Activated naive CD8-positive, alpha-beta T cell treated with anti-CD3 and anti-CD28 coated beads, Interleukin-2, amount 50 U/mL, for 16 hours (primary cell): ENCODE measurements around the gene KCNS1.

Experiments
- DNase-seq: peaks from one replicate; pipeline ENCODE4 v3.0.0-alpha.2; 2020; ENCODE audit warnings: low read depth, low spot score

The KCNS1 gene

DNA sequence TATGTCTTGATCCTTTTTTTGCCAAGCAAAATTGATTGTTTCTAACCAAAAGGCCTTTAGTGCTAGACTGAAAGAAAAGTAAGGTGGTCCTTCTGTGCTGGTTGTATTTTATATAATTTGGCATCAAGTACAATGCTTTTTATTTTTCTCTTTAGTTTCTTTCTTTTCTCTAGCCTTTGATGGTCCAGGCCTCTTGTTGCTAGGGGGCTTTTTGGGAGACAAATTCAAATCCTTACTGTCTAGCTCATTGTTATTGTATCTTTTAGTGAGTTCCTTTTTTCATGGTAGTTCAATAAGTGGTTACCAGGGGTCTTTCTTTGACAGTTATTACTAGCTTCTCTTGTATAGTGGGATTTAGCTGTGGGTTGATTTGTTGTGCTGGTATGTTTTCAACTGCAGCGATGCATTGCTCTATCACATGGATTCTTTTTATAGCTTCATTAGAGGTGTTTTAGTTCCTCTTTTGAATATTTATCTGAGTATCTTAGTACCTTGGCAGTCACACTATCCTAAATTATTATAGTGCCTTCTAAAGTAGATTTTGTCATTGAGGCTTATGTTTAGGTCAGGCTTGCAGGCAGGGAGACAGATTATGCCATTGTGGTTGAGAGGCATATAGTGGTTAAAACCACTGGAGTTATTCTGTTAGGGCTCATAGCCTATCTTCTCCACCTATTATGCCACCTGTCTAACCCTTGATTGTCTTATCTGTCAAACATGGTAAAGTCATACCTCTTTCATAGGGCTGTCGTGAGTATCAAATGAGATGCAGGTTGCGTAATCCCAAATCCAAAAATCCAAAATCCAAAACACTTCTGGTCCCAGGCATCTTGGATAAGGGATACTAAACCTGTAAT, 49.5 kb downstream of the KCNS1 start:
- no peak for DNase-seq

- DNase-seq = no peak
These were observed 50.9 kb downstream of the KCNS1 start for GRCh38 chr20:45049904-45050471.

- no peak for DNase-seq
These were observed 51.5 kb downstream of the KCNS1 start for GRCh38 chr20:45049438-45049837.

DNA sequence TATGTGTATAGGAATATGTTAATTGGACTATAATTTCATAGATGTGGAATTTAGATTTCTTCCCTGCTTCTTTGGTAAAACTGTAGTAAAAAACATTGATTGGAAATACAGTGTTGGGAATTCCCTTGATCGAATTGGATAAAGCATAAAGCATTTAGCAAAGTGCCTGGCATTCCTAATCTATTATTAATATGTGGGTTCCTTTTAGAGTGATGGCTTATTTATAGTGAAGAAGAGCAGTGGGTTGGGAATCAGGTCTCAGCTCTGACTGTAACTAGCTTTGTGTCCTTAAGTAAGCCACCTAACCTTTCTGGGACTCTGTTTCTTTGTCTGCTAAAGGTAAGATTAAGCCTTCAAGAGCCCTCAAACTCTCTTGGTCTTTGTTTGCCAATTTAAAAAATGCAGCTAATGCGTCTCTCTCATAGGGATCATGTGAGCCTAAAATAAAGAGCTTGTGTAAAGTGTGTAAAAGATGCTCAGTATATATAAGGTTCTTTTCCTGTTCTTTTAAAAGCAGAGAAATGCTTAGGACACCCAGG, 53.3 kb downstream of the KCNS1 start:
- no peak for DNase-seq

DNA sequence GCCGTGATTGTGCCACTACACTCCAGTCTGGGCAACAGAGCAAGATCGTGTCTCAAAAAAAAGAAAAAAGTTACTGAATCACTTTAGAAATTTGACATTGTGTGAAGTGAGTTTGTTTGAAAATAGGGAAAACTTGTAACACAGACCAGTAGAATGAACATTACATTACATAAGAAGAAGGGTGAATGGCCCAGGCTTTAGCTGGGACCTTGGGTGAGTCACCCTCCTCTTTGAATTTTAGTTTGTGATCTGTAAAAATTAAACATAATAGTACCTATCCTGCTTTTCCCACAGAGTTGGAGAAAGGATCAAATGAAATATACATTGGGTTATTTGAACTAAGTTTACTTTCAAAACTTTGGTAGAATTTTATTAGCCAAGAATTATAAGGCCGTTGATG, 56.3 kb downstream of the KCNS1 start:
- DNase-seq = no peak

DNA sequence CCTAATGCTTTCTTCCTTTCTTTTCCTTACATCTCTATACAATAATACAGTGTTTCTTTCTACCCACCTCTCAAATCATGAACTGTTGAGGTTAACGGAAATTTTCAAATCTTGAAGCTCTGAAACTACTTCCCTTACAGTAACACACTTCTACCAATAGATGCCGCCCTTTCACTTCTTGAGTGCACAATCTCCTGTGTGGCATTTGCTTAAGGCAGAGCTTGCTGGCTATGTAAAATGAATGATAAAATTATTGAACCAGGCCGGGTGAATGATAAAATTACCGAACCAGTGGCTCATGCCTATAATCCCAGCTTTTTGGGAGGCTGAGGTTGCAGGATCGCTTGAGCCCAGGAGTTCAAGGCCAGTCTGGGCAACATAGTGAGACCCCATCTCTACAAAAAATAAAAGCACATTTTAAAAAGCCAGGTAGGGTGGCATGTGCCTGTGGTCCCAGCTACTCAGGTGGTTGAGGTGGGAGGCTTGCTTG, 56.8 kb downstream of the KCNS1 start:
- DNase-seq = no peak

GRCh38 chr20:45042978-45043377, 57.9 kb downstream of the KCNS1 start:
- no peak for DNase-seq
